Right atrium auricular region (tissue), 2 donors: ENCODE results near the gene USP47. TPM values are rescaled to one million over a fixed set of nuclear protein-coding genes. Genes with fewer than 3 reads are reported as not detected.

Source experiments
- DNase-seq: peaks from one replicate; pipeline ENCODE4 v3.0.0-alpha.2; 2019; ENCODE audit warnings: low spot score
- H3K27ac ChIP-seq, 2 donors: fragments of 200-600 bp; sonication (generic); 1 replicate in 1 of 2; 2 replicates in 1 of 2; pipeline ENCODE4 v1.5.1; 2016 to 2019
- H3K27me3 ChIP-seq, 2 donors: fragments of 200-600 bp; sonication (generic); one replicate each; pipeline versions ENCODE4 v1.5.1 to v1.6.0; 2017 to 2019
- H3K36me3 ChIP-seq: fragments of 200-600 bp; sonication (generic); one replicate; pipeline ENCODE4 v1.5.1; 2016
- H3K4me1 ChIP-seq, 2 donors: fragments of 200-600 bp; sonication (generic); one replicate each; pipeline versions ENCODE4 v1.5.1 to v1.6.0; 2017 to 2019
- H3K4me3 ChIP-seq, 2 donors: fragments of 200-600 bp; sonication (generic); 1 replicate in 1 of 2; 2 replicates in 1 of 2; pipeline ENCODE4 v1.5.1; 2017 to 2019; ENCODE audit warnings: mild to moderate bottlenecking in 1 of 2, moderate library complexity in 1 of 2
- H3K9me3 ChIP-seq, 2 donors: fragments of 200-600 bp; sonication (generic); one replicate each; pipeline ENCODE4 v1.5.1; 2019
- total RNA-seq, 2 donors: library from RNA; depleted of rRNA; stranded (reverse); fragments of >200 nt; gene quantifications; one replicate each; pipeline ENCODE4 v1.1.0, GENCODE V29; 2016
- TF ChIP-seq, protein P1 (sequence below), 2 donors: fragments of 200-600 bp; sonication (generic); IDR thresholded peaks; one replicate each; pipeline ENCODE4 v1.5.1; 2019; ENCODE audit warnings: antibody characterized with exemption in 2 of 2

The USP47 gene
- total RNA-seq, 2 donors from 2014 or later = 58.7 to 61.3 TPM

DNA sequence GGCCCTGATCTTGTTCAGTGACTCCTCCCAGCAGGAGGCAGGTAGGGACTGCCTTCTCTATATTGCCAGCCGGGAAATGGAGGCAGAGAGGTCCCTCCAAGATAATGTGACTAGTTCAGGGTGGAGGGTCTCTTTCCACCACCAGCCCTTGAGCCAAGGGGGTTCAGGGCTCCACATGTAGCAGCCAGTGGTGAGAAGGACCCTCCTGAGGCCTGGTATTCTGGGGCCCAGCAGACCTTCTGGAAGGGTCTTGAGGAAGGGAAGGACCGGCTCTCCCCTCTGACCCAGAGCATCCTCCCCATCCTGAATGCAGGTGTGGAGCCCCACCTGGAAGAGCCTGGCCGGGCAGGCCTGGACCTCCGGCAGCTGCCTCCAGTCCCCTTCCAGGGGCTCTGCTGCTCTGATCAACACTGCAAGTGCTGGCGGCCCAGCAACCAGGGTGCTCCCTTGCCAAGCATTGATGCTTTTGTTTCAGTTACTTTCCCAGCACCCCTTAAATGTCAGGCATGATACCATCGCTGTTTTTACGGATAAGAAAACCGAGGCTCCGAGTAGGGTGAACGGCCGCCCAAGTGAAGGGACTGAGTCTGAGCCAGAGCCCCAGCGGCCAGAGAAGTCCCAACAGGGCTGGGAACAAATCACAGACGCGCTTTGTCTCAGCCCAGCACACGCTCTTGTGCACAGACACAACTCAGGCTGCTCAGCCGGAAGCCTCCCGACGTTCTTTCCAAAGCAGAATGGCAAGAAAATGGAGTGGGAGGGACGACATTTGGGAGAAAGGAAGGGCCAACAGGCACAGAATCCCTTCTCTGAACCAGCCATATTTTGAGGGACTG is 127.8 kb downstream of the USP47 start:
- peaks cover 22% of the 10 kb centered on the region for H3K36me3 ChIP-seq
- peak overlapping the region; percentile 76 to 93 for H3K27ac ChIP-seq
- DNase-seq = no peak
- TF ChIP-seq, protein P1, sequence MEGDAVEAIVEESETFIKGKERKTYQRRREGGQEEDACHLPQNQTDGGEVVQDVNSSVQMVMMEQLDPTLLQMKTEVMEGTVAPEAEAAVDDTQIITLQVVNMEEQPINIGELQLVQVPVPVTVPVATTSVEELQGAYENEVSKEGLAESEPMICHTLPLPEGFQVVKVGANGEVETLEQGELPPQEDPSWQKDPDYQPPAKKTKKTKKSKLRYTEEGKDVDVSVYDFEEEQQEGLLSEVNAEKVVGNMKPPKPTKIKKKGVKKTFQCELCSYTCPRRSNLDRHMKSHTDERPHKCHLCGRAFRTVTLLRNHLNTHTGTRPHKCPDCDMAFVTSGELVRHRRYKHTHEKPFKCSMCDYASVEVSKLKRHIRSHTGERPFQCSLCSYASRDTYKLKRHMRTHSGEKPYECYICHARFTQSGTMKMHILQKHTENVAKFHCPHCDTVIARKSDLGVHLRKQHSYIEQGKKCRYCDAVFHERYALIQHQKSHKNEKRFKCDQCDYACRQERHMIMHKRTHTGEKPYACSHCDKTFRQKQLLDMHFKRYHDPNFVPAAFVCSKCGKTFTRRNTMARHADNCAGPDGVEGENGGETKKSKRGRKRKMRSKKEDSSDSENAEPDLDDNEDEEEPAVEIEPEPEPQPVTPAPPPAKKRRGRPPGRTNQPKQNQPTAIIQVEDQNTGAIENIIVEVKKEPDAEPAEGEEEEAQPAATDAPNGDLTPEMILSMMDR (IDR thresholded peaks at IDR 0.05) = peak in 1 of 2 donors; percentile 38
- H3K27me3 ChIP-seq = no peaks in the 10 kb centered on the region
- peaks cover 0 to 100% of the 10 kb centered on the region in 2 donors for H3K4me1 ChIP-seq
- no peaks in the 10 kb centered on the region for H3K9me3 ChIP-seq
- H3K4me3 ChIP-seq = no peak overlapping the region

DNA sequence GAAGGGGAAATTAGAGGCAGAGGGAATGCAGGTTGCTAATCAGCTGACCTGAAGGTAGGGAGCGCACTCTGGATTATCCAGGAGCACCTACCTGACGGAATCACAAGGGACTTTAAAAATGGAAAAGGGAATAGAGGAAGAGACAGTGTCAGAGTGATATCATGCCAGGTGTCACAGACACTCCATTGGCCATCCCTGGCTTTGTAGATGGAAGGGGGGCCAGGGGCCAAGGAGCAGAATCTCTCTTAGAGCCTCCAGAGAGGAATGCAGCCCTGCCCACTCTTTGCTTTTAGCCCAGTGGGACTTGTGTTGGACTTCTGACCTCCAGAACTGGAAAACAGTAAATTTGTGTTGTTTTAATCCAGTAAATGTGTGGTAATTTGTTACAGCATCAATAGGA is 128.8 kb downstream of the USP47 start:
- peaks cover 0 to 100% of the 10 kb centered on the region in 2 donors for H3K4me1 ChIP-seq

DNA sequence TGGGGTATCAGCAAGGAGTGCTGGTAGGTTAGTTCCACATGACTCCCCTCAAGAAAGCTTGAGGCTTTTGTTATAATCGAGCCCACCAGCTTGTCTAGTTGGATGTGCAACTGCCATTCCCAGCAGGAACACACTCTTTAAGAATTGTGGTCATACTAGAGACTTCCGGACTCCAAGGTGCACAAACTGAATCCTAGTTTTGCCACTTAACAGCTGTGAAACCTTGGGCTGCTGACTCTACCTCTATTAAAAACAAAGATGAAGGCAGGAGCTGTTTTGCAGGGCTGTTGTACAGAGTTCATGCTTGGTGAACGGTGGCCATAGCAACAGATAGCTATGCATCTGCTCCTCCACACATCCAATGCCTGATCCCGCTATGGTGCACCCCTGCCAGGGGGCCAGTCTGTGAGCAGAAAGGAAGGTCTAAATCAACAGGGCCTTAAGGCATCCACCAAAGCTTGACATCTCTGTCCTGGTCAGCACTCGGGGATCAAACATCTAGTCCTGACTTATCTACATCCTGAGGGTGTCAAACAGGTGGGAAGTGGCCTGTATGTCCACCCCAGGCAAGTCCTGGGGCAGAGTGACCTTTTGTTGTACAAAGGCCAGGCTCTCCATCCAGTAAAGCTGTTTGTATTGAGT is 130.3 kb downstream of the USP47 start:
- TF ChIP-seq, protein P1 (IDR thresholded peaks at IDR 0.05) = no peak
- Histone ChIP-seq H3K27me3 (no peaks in the 10 kb centered on the region), H3K9me3 (no peaks in the 10 kb centered on the region), H3K27ac (peak overlapping the region; percentile 84 to 93), H3K4me1 (peaks cover 0 to 100% of the 10 kb centered on the region in 2 donors), H3K4me3 (no peak overlapping the region), H3K36me3 (no peaks in the 10 kb centered on the region)
- DNase-seq = no peak

More for the DNA sequence above, 128.8 kb downstream of the USP47 start:
- TF ChIP-seq, protein P1 (IDR thresholded peaks at IDR 0.05) = no peak
- no peak for DNase-seq
- no peak overlapping the region for H3K4me3 ChIP-seq
- H3K9me3 ChIP-seq = no peaks in the 10 kb centered on the region
- peaks cover 12% of the 10 kb centered on the region for H3K36me3 ChIP-seq
- peak overlapping the region; percentile 76 to 93 for H3K27ac ChIP-seq
- no peaks in the 10 kb centered on the region for H3K27me3 ChIP-seq

DNA sequence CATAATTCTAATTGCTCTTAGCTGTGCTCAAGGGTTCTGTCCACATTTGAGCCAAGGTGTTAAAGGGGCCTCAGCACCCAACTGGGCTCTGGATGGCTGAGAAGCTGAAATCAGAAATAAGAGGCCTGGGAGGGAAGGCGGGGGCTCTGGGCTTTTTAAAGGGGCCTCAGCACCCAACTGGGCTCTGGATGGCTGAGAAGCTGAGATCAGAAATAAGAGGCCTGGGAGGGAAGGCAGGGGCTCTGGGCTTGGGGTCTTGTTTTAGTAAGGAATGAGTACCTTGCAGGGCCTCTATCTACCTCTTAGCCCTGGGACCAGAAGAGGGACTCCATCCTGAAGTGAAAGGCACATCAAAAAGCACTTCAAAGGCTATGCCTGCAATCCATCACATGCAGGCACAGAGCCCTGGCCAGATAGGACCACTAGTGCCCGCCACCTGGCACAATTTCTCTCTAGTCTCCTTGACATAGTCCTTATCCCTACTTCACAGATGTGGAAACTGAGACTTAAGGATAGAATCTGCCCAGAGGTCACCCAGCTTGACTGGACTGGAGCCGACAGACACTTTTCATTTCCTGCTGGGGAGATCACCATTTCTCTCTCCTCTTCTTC is 131.1 kb downstream of the USP47 start:
- Histone ChIP-seq H3K4me3 (no peak overlapping the region), H3K27me3 (no peaks in the 10 kb centered on the region), H3K27ac (peak overlapping the region; percentile 84 to 93), H3K36me3 (no peaks in the 10 kb centered on the region), H3K4me1 (peaks cover 0 to 100% of the 10 kb centered on the region in 2 donors), H3K9me3 (no peaks in the 10 kb centered on the region)
- TF ChIP-seq, protein P1 (IDR thresholded peaks at IDR 0.05) = no peak
- DNase-seq = peak; percentile 48

DNA sequence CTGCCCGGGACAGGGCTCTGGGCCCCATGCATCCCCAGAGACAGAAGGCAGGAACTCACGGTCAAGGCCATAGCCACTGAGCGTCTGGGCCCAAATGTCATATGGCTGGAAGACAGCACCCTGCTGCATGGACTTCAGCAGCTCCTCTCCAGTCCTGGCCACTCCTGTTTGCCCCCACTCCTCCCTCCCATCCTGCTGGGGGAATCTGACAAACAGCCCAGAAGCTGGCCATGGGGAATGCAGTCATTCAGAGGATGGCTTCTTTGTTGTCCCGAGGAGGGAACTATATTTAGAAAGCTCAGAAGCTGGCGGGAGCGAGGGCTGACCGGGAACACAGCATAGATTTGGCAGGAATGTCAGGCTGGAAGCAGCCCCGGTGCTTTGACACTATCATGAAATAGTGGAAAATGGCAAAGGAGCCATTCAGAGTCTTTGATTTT is 131.6 kb downstream of the USP47 start:
- Histone ChIP-seq H3K9me3 (no peaks in the 10 kb centered on the region), H3K4me3 (no peak overlapping the region), H3K4me1 (peaks cover 0 to 100% of the 10 kb centered on the region in 2 donors), H3K27ac (peak overlapping the region; percentile 84 to 93), H3K27me3 (no peaks in the 10 kb centered on the region), H3K36me3 (no peaks in the 10 kb centered on the region)
- peak; percentile 91 for DNase-seq
- TF ChIP-seq, protein P1 (IDR thresholded peaks at IDR 0.05) = no peak
